SJSA1 (cell line): ENCODE results near the gene ADRA1B. TPM values are rescaled to one million over a fixed set of nuclear protein-coding genes. Genes with fewer than 3 reads are reported as not detected.
"Not testable (repeated sequence)": the region's sequence is repeated elsewhere in the genome, so short reads cannot be mapped to it uniquely, and the experiment has no call there.

Experiments used
- DNase-seq, 2 experiments: peaks; one replicate each; pipeline ENCODE4 v3.0.0-alpha.2; 2015 to 2020; ENCODE audit warnings: low spot score in 2 of 2, low read depth in 1 of 2
- H3K27ac ChIP-seq: fragments of 250-450 bp; sonication (Bioruptor Pico); 2 replicates; pipeline ENCODE4 v1.5.1; 2020; ENCODE audit warnings: mild to moderate bottlenecking, moderate library complexity
- H3K27me3 ChIP-seq: fragments of 250-450 bp; sonication (Bioruptor Pico); replicated peaks from 2 replicates; pipeline ENCODE4 v1.5.1; 2020; ENCODE audit warnings: mild to moderate bottlenecking, moderate library complexity
- H3K36me3 ChIP-seq: fragments of 250-450 bp; sonication (Bioruptor Pico); 2 replicates; pipeline ENCODE4 v1.5.1; 2020; ENCODE audit warnings: mild to moderate bottlenecking
- H3K4me1 ChIP-seq: fragments of 250-450 bp; sonication (Bioruptor Pico); replicated peaks from 2 replicates; pipeline ENCODE4 v1.6.1; 2021; ENCODE audit warnings: mild to moderate bottlenecking
- H3K4me3 ChIP-seq: fragments of 250-450 bp; sonication (Bioruptor Pico); 2 replicates; pipeline ENCODE4 v1.5.1; 2020; ENCODE audit warnings: mild to moderate bottlenecking
- H3K9me3 ChIP-seq: fragments of 250-450 bp; sonication (Bioruptor Pico); replicated peaks from 2 replicates; pipeline ENCODE4 v1.5.1; 2020; ENCODE audit warnings: mild to moderate bottlenecking
- total RNA-seq: library from RNA; depleted of rRNA; stranded (reverse); fragments of >200 nt; shearing (Covaris generic); gene quantifications from 2 replicates; pipeline ENCODE4 v1.2.3, GENCODE V29; 2014; rRNA removed

The ADRA1B gene
- total RNA-seq, 1 experiment from 2014 or later = 4.4 TPM

DNA sequence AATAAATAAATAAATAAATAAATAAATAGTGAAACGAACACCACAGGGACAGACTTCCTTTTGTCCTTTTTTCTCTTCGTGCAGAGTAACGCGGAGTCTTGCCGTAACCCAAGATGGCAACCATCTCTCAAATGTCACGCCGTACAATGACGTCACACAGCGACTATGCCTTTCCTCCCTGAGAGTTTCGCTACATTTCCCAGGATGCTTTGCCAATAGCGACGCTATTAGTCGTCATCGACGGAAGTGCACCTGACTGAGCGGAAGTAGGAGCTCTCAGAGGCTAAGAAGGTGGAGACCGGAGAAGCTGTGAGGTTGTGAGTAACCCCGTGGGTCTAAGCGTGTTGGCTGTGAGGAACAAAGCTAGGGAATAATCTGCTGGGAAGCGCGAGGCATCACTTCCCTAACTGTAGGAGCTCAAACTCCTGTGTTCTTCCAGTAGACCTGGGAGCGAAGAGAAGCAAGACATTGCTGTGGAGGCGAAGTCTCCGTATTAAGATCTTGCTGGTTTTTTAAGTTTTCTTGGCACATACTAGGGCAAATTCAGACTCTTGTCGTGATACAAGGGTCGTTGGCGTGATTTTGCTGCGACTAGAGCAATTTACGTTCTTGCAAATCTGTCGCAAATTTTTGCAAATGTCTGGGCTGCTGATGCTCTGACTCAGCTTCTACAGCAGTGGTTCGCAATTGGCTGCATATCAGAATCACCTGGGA is 92.8 kb downstream of the ADRA1B start, which contains the start of gene TTC1:
Gene TTC1, plus strand, starts transcription at position 263 of the 714 bp plus-strand sequence. CDS start 1,390 bp downstream, outside the sequence.
- Histone ChIP-seq H3K4me3 (peak within 1 kb of the TSS; percentile 52), H3K36me3 (peaks cover 31% of the 10 kb centered on the region), H3K27me3 (no peaks in the 10 kb centered on the region), H3K9me3 (no peaks in the 10 kb centered on the region), H3K4me1 (peaks cover 7% of the 10 kb centered on the region), H3K27ac (peak within 1 kb of the TSS; percentile 4; the same call in 1 of the 2 replicates)
- DNase-seq = peak; percentile 97 to 98

DNA sequence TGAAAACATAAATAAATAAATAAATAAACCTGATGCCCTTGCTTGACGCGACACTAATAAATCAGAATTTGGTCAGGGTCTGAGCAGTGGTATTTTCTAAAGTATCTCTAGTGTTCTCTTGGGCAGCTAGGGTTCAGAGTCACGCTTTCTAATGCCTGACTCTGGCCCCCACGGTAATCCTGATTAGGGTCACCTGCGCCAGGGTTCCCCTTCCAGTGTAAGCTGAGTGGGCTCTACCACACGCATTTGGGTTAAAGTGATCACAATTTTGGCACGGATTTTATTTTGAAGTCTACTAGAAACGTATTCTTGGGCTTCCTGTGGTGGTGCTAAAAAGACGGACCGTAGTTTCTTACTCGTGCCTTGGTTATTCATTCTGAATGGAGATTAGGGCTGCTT is 93.3 kb downstream of the ADRA1B start:
- Histone ChIP-seq H3K27ac (no peak overlapping the region), H3K4me1 (peaks cover 7% of the 10 kb centered on the region), H3K9me3 (no peaks in the 10 kb centered on the region), H3K4me3 (peak overlapping the region; percentile 52), H3K36me3 (peaks cover 33% of the 10 kb centered on the region), H3K27me3 (no peaks in the 10 kb centered on the region)
- DNase-seq = no peak

DNA sequence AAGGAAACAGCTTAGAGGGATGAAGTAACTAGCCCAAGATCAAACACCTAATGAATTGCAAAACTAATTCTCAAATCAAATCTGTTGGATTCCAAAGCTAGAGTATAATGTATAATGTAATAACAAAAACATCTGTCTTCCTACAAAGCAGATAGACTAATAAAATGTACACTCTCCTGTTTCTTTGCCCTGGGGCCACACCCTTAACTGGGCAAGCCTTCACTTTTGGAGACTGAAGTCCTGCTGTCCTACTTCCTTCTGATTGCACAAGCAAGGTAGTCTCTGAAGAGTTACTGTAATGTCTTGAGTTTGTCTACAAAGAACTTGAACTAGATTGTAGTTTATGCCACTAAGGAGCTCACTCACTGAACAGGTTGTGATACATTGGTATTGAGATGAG is 95.2 kb downstream of the ADRA1B start:
- Histone ChIP-seq H3K4me1 (peaks cover 7% of the 10 kb centered on the region), H3K36me3 (peaks cover 48% of the 10 kb centered on the region), H3K9me3 (no peaks in the 10 kb centered on the region), H3K27me3 (no peaks in the 10 kb centered on the region), H3K4me3 (no peak overlapping the region), H3K27ac (no peak overlapping the region)
- no peak for DNase-seq

DNA sequence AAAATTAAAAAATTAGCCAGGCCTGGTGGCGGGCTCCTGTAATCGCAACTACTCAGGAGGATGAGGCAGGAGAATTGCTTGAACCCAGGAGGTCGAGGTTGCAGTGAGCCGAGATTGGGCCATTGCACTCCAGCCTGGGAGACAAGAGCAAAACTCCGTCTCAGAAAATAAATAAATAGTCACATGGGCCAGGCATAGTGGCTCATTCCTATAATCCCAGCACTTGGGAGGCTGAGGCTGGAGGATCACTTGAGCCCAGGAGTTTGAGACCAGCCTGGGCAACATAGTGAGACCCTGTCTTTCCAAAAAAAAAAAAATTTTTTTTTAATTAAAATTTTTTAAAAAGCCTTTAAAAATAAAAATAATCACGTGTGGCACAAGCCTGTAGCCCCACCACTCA is 97.9 kb downstream of the ADRA1B start:
- H3K4me3 ChIP-seq, H3K9me3 ChIP-seq, H3K27me3 ChIP-seq, H3K27ac ChIP-seq, H3K4me1 ChIP-seq, DNase-seq: not testable (repeated sequence)
- peaks cover 69% of the 10 kb centered on the region for H3K36me3 ChIP-seq

DNA sequence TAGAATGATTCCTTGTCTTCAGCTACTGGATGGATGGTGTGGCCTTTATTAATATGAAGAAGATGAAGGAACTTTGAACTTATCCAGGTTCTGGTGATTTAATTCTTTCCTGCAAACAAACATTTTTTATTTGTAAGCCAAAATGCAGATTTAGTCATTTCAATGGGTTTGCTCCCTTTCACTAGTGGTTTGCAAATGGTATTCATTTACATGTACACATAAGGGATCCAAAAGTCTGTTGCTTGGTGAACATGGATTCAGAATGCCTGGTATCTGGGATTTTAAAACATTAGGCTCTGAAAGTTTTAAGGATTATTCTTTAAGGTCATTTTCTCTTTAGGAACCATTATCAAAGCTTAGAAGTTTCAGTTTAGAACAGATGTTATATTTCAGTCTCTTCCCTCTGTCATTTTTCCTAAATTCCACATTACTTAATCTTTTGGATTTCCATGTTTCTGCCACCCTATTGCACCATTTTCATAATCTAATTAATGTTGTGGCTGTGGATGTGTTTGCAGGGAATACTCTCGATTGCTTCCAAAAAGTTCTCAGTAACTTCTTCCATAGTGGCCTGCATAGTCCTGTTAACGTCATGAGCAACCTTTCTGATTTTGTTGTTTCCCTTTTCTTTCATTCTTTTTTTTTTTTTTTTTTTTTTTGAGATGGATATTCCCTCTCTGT is 102.8 kb downstream of the ADRA1B start:
- H3K4me1 ChIP-seq = peaks cover 23% of the 10 kb centered on the region
- H3K9me3 ChIP-seq = no peaks in the 10 kb centered on the region
- H3K27ac ChIP-seq = no peak overlapping the region
- H3K4me3 ChIP-seq = no peak overlapping the region
- no peaks in the 10 kb centered on the region for H3K27me3 ChIP-seq
- peaks cover 62% of the 10 kb centered on the region for H3K36me3 ChIP-seq
- no peak for DNase-seq

DNA sequence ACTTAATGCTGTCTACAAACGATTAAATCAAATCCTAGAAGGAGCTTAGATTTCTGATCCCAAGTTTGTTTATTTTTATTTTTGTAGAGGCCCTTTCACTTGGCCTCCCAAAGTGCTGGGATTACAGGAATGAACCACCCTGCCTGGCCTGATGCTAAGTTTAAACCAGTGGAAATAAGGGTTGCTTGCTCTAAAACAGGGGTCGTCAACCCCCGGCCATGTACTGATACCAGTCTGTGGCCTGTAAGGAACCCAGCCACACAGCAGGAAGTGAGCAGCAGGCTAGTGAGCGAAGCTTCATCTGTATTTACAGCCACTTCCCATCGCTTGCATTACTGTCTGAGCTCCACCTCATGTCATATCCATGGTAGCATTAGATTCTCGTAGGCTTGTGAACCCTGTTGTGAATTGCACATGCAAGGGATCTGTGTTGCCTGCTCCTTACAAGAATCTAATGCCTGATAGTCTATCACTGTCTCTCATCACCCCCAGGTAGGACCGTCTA is 104.0 kb downstream of the ADRA1B start:
- H3K9me3 ChIP-seq = no peaks in the 10 kb centered on the region
- H3K27ac ChIP-seq = no peak overlapping the region
- peak in 1 of 2 experiments; percentile 50 for DNase-seq
- H3K27me3 ChIP-seq = no peaks in the 10 kb centered on the region
- no peak overlapping the region for H3K4me3 ChIP-seq
- peaks cover 23% of the 10 kb centered on the region for H3K4me1 ChIP-seq
- H3K36me3 ChIP-seq = peaks cover 54% of the 10 kb centered on the region

DNA sequence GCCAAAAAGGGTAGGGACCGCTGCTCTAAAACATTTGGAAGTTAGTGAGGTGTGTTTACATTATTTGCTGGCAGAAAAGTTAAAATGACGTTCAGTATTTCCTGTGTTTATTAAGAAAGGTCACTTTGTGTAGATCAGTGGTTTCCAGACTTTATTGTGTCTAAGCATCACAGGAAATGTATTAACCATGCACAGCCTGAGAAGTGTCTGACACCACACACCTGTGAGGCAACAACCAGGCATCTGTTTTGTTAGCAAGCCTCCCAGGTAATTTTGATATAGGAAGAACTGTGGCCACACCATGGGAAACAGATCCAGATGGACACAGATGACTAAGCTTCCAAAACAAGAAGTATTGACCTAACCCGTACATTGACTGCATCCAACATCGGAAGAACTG is 104.7 kb downstream of the ADRA1B start:
- Histone ChIP-seq H3K36me3 (peaks cover 51% of the 10 kb centered on the region), H3K4me1 (peaks cover 23% of the 10 kb centered on the region), H3K27me3 (no peaks in the 10 kb centered on the region), H3K9me3 (no peaks in the 10 kb centered on the region), H3K27ac (no peak overlapping the region), H3K4me3 (no peak overlapping the region)
- DNase-seq = peak in 1 of 2 experiments; percentile 62

DNA sequence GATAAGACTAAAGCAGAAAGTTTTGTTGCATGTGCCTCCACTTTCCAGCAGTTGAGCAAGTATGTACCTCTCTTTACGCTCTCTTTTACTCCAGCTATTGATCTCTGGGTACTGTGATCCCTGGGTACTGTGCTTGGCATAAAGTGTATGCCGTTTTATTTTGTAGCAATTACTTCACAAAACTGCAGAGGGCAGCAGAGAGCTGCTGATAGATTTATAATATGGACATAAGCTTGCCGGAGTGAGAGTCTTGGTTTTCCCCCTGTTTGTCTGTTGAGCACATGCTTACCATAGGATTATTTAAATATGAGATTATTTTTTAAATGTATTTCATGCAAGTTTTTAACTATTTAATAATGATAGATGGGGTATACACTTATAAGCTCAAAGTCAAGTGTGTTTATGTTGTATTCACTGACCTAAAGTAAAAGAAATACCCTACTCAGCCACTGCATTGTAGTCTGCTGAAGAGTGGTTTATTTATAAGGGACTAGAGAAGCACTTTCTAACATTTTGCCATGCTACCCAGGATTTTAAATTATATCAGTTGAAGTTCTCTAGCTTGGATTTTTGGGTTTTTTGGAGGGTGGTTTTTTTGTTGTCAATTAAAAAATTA is 105.7 kb downstream of the ADRA1B start:
- peaks cover 23% of the 10 kb centered on the region for H3K4me1 ChIP-seq
- H3K36me3 ChIP-seq = peaks cover 50% of the 10 kb centered on the region
- peak; percentile 59 to 70 for DNase-seq
- H3K9me3 ChIP-seq = no peaks in the 10 kb centered on the region
- no peak overlapping the region for H3K27ac ChIP-seq
- no peaks in the 10 kb centered on the region for H3K27me3 ChIP-seq
- H3K4me3 ChIP-seq = no peak overlapping the region

Other genes starting within 250 kb of the ADRA1B start
- 97.9 and 101 TPM in 2 replicates for gene TTC1, start 92.7 kb downstream of the ADRA1B start, total RNA-seq
- gene PWWP2A, start 203.0 kb downstream of the ADRA1B start, total RNA-seq = 41.4 and 49.8 TPM in 2 replicates